HepG2 (cell line): ENCODE measurements around the gene SLC22A14. TPM values are rescaled to one million over a fixed set of nuclear protein-coding genes. Genes with fewer than 3 reads are reported as not detected.

ENCODE experiments used
- HES4 ChIP-seq: sonication (generic); formaldehyde crosslinking; IDR thresholded peaks from 2 replicates; pipeline ENCODE4 v1.9.0; 2021; ENCODE audit warnings: mild to moderate bottlenecking, missing genetic modification reagents, borderline replicate concordance
- NFE2L1 ChIP-seq: sonication (generic); formaldehyde crosslinking; IDR thresholded peaks from 2 replicates; pipeline ENCODE4 v1.4.0; 2020; ENCODE audit warnings: missing genetic modification reagents, mild to moderate bottlenecking, borderline replicate concordance
- SP140L ChIP-seq: sonication (generic); formaldehyde crosslinking; IDR thresholded peaks from 2 replicates; pipeline ENCODE4 v1.4.0; 2020; ENCODE audit warnings: missing genetic modification reagents, borderline replicate concordance
- TOPORS ChIP-seq: sonication (generic); formaldehyde crosslinking; IDR thresholded peaks from 2 replicates; pipeline ENCODE4 v1.8.0; 2023; ENCODE audit warnings: mild to moderate bottlenecking, missing genetic modification reagents
- ZNF510 ChIP-seq: sonication (generic); formaldehyde crosslinking; IDR thresholded peaks from 2 replicates; pipeline ENCODE4 v1.4.0; 2020; ENCODE audit warnings: low read depth, mild to moderate bottlenecking, missing genetic modification reagents
- ZNF550 ChIP-seq: sonication (generic); formaldehyde crosslinking; IDR thresholded peaks from 2 replicates; pipeline ENCODE4 v1.4.0; 2020; ENCODE audit warnings: mild to moderate bottlenecking, missing genetic modification reagents, borderline replicate concordance
- ZNF563 ChIP-seq: sonication (generic); formaldehyde crosslinking; IDR thresholded peaks from 2 replicates; pipeline ENCODE4 v1.8.0; 2022; ENCODE audit warnings: mild to moderate bottlenecking, moderate library complexity, missing genetic modification reagents
- ZNF619 ChIP-seq: sonication (generic); formaldehyde crosslinking; IDR thresholded peaks from 2 replicates; pipeline ENCODE4 v1.4.0; 2020; ENCODE audit warnings: mild to moderate bottlenecking, missing genetic modification reagents
- ZNF788 ChIP-seq: sonication (generic); formaldehyde crosslinking; IDR thresholded peaks from 2 replicates; pipeline ENCODE4 v1.5.0; 2020; ENCODE audit warnings: mild to moderate bottlenecking, missing genetic modification reagents, borderline replicate concordance
- polyA plus RNA-seq, 8 experiments: library from polyadenylated mRNA; depleted of rRNA in 3 of 8; stranded (reverse) in 7 of 8; unstranded in 1 of 8; fragments of >200 nt; fragmentation: Illumina TruSeq in 4 of 8; extraction: Trizol in 4 of 8; gene quantifications; 2 replicates each; pipeline versions ENCODE4 v1.2.1 to v1.2.3, GENCODE V29; 2011 to 2016; ENCODE audit warnings: low read depth in 4 of 8, missing spikeins in 1 of 8, mixed read lengths in 1 of 8; ENCODE audit not compliant: insufficient read depth in 1 of 8
- total RNA-seq, 5 experiments: library from RNA; depleted of rRNA; stranded (reverse); fragments of >200 nt; fragmentation: Illumina TruSeq; extraction: Trizol; gene quantifications; 2 replicates each; pipeline ENCODE4 v1.2.3, GENCODE V29; 2016; ENCODE audit warnings: low read depth in 1 of 5
- TF ChIP-seq, protein P1 (sequence below): sonication (generic); formaldehyde crosslinking; IDR thresholded peaks from 2 replicates; pipeline ENCODE4 v1.4.0; 2020; ENCODE audit warnings: missing genetic modification reagents
- TF ChIP-seq, protein P2 (sequence below): sonication (generic); formaldehyde crosslinking; IDR thresholded peaks from 2 replicates; pipeline ENCODE4 v1.4.0; 2020; ENCODE audit warnings: missing genetic modification reagents
- TF ChIP-seq, protein P3 (sequence below): sonication (generic); formaldehyde crosslinking; IDR thresholded peaks from 2 replicates; pipeline ENCODE4 v1.8.0; 2022; ENCODE audit warnings: mild to moderate bottlenecking, missing genetic modification reagents, moderate library complexity
- TF ChIP-seq, protein P4 (sequence below): sonication (generic); formaldehyde crosslinking; conservative IDR thresholded peaks from 2 replicates; pipeline ENCODE4 v1.8.1; 2023; ENCODE audit warnings: missing genetic modification reagents
- TF ChIP-seq, protein P5 (sequence below): sonication (generic); formaldehyde crosslinking; IDR thresholded peaks from 2 replicates; pipeline ENCODE4 v1.9.0; 2021; ENCODE audit warnings: missing genetic modification reagents, mild to moderate bottlenecking, borderline replicate concordance
- TF ChIP-seq, protein P6 (sequence below): sonication (generic); formaldehyde crosslinking; IDR thresholded peaks from 2 replicates; pipeline ENCODE4 v1.4.0; 2020; ENCODE audit warnings: mild to moderate bottlenecking, missing genetic modification reagents
- TF ChIP-seq, protein P7 (sequence below): sonication (generic); formaldehyde crosslinking; IDR thresholded peaks from 2 replicates; pipeline ENCODE4 v1.4.0; 2020; ENCODE audit warnings: missing genetic modification reagents

The SLC22A14 gene
- total and polyA plus RNA-seq, 2 of the 13 experiments (the other 11 are each of a cell fraction or from before 2014, with no cell fraction given), result 0.03 TPM; not detected in 1

DNA sequence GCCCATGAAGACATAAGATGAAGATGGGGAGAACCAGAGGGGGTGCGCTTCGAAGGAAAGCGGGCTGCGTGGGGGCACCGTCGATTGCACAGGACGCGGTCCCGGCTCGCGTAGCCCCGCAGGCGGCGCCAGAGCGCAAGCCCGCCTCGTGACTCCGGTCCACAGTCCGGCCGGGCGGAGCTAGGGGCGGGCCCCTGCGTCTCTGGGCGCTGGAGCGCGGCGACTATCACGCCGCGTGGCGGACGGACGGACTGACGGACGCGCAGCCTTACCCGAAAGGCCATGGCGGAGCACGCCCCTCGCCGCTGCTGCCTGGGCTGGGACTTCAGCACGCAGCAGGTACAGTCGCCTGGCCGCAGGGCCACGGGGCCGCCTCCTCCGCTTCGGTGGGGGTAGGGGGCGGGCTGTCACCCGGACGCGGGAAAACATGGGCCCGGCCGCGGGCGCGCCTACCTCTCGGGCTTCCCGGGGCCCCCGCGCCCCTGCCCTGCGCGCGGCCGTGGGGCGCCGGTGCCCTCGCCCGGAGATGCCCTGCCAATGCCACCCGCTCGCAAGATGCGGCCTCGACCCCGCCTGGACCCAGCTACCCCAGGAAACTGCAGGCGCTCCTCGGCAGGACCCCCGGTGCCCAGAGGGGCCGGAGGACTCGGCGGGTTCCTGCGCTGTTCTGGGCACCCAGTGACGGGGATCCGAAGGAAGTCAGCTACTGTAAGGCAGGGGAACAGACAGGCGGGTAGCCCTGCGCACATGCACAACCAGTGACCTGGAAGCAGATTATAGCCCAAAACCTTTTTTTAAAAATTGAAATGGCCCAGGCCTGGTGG lies 64.7 kb downstream of the SLC22A14 start, which contains the start of gene XYLB (continued):
- TF ChIP-seq, protein P1, sequence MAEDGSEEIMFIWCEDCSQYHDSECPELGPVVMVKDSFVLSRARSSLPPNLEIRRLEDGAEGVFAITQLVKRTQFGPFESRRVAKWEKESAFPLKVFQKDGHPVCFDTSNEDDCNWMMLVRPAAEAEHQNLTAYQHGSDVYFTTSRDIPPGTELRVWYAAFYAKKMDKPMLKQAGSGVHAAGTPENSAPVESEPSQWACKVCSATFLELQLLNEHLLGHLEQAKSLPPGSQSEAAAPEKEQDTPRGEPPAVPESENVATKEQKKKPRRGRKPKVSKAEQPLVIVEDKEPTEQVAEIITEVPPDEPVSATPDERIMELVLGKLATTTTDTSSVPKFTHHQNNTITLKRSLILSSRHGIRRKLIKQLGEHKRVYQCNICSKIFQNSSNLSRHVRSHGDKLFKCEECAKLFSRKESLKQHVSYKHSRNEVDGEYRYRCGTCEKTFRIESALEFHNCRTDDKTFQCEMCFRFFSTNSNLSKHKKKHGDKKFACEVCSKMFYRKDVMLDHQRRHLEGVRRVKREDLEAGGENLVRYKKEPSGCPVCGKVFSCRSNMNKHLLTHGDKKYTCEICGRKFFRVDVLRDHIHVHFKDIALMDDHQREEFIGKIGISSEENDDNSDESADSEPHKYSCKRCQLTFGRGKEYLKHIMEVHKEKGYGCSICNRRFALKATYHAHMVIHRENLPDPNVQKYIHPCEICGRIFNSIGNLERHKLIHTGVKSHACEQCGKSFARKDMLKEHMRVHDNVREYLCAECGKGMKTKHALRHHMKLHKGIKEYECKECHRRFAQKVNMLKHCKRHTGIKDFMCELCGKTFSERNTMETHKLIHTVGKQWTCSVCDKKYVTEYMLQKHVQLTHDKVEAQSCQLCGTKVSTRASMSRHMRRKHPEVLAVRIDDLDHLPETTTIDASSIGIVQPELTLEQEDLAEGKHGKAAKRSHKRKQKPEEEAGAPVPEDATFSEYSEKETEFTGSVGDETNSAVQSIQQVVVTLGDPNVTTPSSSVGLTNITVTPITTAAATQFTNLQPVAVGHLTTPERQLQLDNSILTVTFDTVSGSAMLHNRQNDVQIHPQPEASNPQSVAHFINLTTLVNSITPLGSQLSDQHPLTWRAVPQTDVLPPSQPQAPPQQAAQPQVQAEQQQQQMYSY, result peak; percentile 67; the same call in 1 of the 2 replicates
- TF ChIP-seq HES4 (CRISPR knock-in tag) (peak; percentile 96), SP140L (no peak), ZNF619 (CRISPR knock-in tag) (peak; percentile 55; the same call in 1 of the 2 replicates), ZNF510 (CRISPR knock-in tag) (no peak; the same call in 1 of the 2 replicates), ZNF563 (CRISPR knock-in tag) (peak; percentile 95), ZNF788 (CRISPR knock-in tag) (peak; percentile 95), NFE2L1 (CRISPR knock-in tag) (peak; percentile 24; the same call in 1 of the 2 replicates), TOPORS (CRISPR knock-in tag) (peak; percentile 87), ZNF550 (CRISPR knock-in tag) (no peak; the same call in 1 of the 2 replicates)
- TF ChIP-seq, protein P2, sequence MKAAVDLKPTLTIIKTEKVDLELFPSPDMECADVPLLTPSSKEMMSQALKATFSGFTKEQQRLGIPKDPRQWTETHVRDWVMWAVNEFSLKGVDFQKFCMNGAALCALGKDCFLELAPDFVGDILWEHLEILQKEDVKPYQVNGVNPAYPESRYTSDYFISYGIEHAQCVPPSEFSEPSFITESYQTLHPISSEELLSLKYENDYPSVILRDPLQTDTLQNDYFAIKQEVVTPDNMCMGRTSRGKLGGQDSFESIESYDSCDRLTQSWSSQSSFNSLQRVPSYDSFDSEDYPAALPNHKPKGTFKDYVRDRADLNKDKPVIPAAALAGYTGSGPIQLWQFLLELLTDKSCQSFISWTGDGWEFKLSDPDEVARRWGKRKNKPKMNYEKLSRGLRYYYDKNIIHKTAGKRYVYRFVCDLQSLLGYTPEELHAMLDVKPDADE (CRISPR knock-in tag), result peak; percentile 29; the same call in 1 of the 2 replicates
- TF ChIP-seq, protein P3, sequence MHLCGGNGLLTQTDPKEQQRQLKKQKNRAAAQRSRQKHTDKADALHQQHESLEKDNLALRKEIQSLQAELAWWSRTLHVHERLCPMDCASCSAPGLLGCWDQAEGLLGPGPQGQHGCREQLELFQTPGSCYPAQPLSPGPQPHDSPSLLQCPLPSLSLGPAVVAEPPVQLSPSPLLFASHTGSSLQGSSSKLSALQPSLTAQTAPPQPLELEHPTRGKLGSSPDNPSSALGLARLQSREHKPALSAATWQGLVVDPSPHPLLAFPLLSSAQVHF, result peak; percentile 93; the same call in 1 of the 2 replicates
- TF ChIP-seq, protein P4, sequence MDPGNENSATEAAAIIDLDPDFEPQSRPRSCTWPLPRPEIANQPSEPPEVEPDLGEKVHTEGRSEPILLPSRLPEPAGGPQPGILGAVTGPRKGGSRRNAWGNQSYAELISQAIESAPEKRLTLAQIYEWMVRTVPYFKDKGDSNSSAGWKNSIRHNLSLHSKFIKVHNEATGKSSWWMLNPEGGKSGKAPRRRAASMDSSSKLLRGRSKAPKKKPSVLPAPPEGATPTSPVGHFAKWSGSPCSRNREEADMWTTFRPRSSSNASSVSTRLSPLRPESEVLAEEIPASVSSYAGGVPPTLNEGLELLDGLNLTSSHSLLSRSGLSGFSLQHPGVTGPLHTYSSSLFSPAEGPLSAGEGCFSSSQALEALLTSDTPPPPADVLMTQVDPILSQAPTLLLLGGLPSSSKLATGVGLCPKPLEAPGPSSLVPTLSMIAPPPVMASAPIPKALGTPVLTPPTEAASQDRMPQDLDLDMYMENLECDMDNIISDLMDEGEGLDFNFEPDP (CRISPR knock-in tag), result no peak
- TF ChIP-seq, protein P5, sequence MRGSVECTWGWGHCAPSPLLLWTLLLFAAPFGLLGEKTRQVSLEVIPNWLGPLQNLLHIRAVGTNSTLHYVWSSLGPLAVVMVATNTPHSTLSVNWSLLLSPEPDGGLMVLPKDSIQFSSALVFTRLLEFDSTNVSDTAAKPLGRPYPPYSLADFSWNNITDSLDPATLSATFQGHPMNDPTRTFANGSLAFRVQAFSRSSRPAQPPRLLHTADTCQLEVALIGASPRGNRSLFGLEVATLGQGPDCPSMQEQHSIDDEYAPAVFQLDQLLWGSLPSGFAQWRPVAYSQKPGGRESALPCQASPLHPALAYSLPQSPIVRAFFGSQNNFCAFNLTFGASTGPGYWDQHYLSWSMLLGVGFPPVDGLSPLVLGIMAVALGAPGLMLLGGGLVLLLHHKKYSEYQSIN (CRISPR knock-in tag), result peak; percentile 51; the same call in 1 of the 2 replicates
- TF ChIP-seq, protein P6, sequence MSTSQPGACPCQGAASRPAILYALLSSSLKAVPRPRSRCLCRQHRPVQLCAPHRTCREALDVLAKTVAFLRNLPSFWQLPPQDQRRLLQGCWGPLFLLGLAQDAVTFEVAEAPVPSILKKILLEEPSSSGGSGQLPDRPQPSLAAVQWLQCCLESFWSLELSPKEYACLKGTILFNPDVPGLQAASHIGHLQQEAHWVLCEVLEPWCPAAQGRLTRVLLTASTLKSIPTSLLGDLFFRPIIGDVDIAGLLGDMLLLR (CRISPR knock-in tag), result peak; percentile 93
- TF ChIP-seq, protein P7, sequence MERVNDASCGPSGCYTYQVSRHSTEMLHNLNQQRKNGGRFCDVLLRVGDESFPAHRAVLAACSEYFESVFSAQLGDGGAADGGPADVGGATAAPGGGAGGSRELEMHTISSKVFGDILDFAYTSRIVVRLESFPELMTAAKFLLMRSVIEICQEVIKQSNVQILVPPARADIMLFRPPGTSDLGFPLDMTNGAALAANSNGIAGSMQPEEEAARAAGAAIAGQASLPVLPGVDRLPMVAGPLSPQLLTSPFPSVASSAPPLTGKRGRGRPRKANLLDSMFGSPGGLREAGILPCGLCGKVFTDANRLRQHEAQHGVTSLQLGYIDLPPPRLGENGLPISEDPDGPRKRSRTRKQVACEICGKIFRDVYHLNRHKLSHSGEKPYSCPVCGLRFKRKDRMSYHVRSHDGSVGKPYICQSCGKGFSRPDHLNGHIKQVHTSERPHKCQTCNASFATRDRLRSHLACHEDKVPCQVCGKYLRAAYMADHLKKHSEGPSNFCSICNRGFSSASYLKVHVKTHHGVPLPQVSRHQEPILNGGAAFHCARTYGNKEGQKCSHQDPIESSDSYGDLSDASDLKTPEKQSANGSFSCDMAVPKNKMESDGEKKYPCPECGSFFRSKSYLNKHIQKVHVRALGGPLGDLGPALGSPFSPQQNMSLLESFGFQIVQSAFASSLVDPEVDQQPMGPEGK (CRISPR knock-in tag), result peak; percentile 93
